Progenitor cell of endocrine pancreas (in vitro differentiated cells): ENCODE results near the gene DNER. TPM values are rescaled to one million over a fixed set of nuclear protein-coding genes. Genes with fewer than 3 reads are reported as not detected.

Experiments used
- DNase-seq: peaks from one replicate; pipeline ENCODE4 v3.0.0; 2021; ENCODE audit warnings: low spot score; ENCODE audit not compliant: unreplicated experiment
- H3K27ac Mint-ChIP-seq: 2 replicates; pipeline ENCODE4 v1.8.0; 2021; ENCODE audit warnings: mild to moderate bottlenecking, moderate library complexity, mixed read lengths
- H3K27me3 Mint-ChIP-seq: 2 replicates; pipeline ENCODE4 v1.8.0; 2021; ENCODE audit warnings: mixed read lengths
- H3K36me3 Mint-ChIP-seq: 2 replicates; pipeline ENCODE4 v1.8.0; 2022; ENCODE audit warnings: mixed read lengths; ENCODE audit not compliant: insufficient read depth
- H3K4me1 Mint-ChIP-seq: 2 replicates; pipeline ENCODE4 v1.8.0; 2021; ENCODE audit warnings: low read depth, mixed read lengths
- H3K4me3 Mint-ChIP-seq: 2 replicates; pipeline ENCODE4 v1.8.0; 2021; ENCODE audit warnings: low read depth, mild to moderate bottlenecking, moderate library complexity, mixed read lengths
- H3K9me3 Mint-ChIP-seq: 2 replicates; pipeline ENCODE4 v1.8.0; 2021; ENCODE audit warnings: low read depth, mixed read lengths
- total RNA-seq: library from RNA; stranded (reverse); gene quantifications from 2 replicates; pipeline ENCODE4 v1.2.1, GENCODE V29; 2021
- TF ChIP-seq, protein P1 (sequence below): fragments of 200-600 bp; sonication (generic); IDR thresholded peaks from one replicate; pipeline ENCODE4 v1.5.0; 2021; ENCODE audit warnings: antibody characterized with exemption, mild to moderate bottlenecking; ENCODE audit not compliant: unreplicated experiment

DNER gene
- total RNA-seq, 1 donor from 2014 or later = 0.91 TPM

DNA sequence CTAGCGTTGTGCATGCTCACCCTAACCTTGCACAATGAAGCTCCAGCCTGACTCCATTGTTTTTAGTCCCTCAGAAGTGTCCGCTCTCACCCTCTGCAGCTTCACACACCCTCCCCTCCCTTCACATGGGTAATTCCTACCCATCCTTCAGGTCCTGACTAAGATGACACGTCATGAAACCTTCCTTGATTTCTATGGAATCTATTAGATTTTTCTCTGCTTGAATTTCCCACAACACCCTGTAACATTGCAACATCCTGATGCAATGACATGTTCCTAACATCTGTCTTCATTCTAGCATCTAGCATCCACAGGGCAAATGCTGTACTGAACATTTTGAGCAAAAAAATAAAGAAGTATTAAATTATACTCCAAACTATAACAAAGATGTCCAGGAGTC, 366.2 kb downstream of the DNER start:
- no peak for DNase-seq
- Mint-ChIP-seq H3K27me3 (peaks cover 8% of the 10 kb centered on the region), H3K9me3 (peaks cover 20% of the 10 kb centered on the region), H3K36me3 (no peaks in the 10 kb centered on the region), H3K27ac (no peak overlapping the region), H3K4me1 (no peaks in the 10 kb centered on the region), H3K4me3 (no peak overlapping the region)
- TF ChIP-seq, protein P1, sequence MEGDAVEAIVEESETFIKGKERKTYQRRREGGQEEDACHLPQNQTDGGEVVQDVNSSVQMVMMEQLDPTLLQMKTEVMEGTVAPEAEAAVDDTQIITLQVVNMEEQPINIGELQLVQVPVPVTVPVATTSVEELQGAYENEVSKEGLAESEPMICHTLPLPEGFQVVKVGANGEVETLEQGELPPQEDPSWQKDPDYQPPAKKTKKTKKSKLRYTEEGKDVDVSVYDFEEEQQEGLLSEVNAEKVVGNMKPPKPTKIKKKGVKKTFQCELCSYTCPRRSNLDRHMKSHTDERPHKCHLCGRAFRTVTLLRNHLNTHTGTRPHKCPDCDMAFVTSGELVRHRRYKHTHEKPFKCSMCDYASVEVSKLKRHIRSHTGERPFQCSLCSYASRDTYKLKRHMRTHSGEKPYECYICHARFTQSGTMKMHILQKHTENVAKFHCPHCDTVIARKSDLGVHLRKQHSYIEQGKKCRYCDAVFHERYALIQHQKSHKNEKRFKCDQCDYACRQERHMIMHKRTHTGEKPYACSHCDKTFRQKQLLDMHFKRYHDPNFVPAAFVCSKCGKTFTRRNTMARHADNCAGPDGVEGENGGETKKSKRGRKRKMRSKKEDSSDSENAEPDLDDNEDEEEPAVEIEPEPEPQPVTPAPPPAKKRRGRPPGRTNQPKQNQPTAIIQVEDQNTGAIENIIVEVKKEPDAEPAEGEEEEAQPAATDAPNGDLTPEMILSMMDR = no peak

DNA sequence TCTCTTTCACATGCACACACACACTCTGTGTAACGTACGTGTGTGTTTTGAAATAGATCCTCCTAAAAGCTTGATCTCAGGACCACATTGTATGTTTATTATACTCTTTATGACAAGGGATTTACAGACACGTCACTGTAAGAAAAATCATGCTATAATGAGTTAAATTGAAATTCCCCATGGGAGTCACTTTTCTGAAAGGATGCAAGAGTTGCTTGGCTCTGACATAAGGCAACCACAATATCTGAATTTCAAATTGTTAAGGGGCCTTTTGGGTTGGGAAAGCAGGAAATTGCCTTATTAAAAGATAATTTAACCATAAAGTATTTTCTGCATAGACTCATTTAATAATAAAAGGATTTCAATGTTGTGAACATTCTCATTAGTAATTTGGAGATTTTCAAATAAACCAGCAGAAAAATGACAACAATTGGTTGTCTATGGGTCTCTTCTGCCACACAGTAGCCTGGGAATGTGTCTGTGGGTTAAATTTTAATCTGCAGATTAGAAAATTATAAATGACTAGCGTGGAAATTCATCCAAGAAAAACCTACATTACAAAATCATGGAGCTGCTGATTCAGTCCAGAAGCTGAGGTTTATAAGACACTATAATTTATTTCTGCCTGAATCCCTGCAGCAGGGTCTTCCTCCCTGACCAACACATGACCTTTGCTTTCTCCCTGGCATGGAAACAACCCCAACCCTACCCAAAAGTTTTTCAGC, 367.4 kb downstream of the DNER start:
- Mint-ChIP-seq H3K4me1 (peaks cover 2% of the 10 kb centered on the region), H3K9me3 (peaks cover 18% of the 10 kb centered on the region), H3K27ac (no peak overlapping the region), H3K27me3 (peaks cover 8% of the 10 kb centered on the region), H3K4me3 (no peak overlapping the region), H3K36me3 (no peaks in the 10 kb centered on the region)
- DNase-seq = no peak
- TF ChIP-seq, protein P1 = no peak

DNA sequence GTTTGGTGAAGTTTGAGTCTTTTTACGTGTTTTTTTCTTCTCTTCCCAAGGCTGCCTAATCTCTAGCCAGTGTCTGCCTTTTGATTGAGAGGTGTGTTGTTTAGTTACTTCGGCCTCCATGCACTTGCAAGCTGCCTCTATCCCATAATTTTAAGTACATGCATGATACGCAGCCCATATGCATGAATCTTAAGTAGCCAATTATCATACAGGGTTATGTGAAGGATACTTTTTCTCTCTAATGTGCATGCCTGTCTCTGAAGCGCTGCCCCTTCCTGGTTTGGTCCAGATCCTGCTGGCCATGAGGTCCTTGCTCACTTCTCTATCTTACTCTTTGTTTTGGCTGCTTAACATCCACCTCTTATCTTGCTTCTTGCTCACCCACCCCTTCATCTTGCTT, 369.4 kb downstream of the DNER start:
- H3K27me3 Mint-ChIP-seq = peaks cover 8% of the 10 kb centered on the region
- TF ChIP-seq, protein P1 = no peak
- peaks cover 11% of the 10 kb centered on the region for H3K9me3 Mint-ChIP-seq
- DNase-seq = no peak
- no peaks in the 10 kb centered on the region for H3K36me3 Mint-ChIP-seq
- no peak overlapping the region for H3K27ac Mint-ChIP-seq
- no peak overlapping the region for H3K4me3 Mint-ChIP-seq
- peaks cover 5% of the 10 kb centered on the region for H3K4me1 Mint-ChIP-seq

DNA sequence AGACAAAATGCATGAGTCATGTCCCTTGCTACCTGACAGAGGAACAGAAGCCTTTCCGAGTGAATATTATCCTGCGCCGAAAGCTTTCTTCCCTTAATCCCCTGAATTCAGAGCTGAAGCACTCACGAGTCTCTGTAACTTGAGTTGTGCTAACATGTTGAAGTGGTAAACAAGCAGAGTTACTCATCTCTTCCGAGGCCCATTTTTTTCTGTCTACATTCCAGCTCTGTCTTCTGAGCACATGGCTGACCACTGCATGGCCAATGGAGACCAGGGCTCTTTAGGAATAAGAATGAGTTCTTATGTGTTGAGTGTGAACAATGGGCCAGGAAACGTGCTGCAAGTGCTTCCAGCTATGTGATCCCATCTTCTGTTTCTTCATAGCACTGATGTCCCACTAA, 370.2 kb downstream of the DNER start:
- Mint-ChIP-seq H3K27ac (no peak overlapping the region), H3K4me1 (peaks cover 5% of the 10 kb centered on the region), H3K9me3 (peaks cover 4% of the 10 kb centered on the region), H3K36me3 (no peaks in the 10 kb centered on the region), H3K27me3 (peaks cover 8% of the 10 kb centered on the region), H3K4me3 (no peak overlapping the region)
- TF ChIP-seq, protein P1 = no peak
- no peak for DNase-seq

DNA sequence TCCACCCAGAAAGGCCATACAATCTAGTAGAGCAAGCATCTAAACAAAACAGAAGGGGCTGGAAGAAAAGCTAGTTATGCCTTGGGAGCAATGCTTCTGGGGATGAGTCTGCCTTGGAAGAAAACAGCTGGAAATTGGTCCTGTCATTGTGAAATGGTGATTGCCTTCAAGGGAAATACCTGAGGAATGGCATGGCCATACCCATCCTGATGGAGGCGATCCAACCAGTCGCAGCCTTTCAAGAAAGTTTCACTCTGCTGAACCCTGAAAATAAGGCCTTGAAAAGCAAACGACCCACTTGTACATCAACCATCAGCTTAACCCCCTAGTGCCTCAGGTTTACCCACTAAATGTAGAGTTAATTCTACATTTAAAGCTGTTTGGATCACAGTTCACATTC, 370.7 kb downstream of the DNER start:
- no peak overlapping the region for H3K27ac Mint-ChIP-seq
- no peaks in the 10 kb centered on the region for H3K36me3 Mint-ChIP-seq
- TF ChIP-seq, protein P1 = no peak
- H3K27me3 Mint-ChIP-seq = peaks cover 8% of the 10 kb centered on the region
- H3K4me3 Mint-ChIP-seq = no peak overlapping the region
- no peak for DNase-seq
- peaks cover 2% of the 10 kb centered on the region for H3K9me3 Mint-ChIP-seq
- peaks cover 5% of the 10 kb centered on the region for H3K4me1 Mint-ChIP-seq
